Endothelial cell of umbilical vein (primary cell): ENCODE data around the gene MRC2.

Source experiments
- CTCF ChIP-seq, 2 donors: IDR thresholded peaks; 1 replicate in 1 of 2; 2 replicates in 1 of 2; pipeline ENCODE4 v1.5.1; 2011; ENCODE audit warnings: low read length in 2 of 2, mild to moderate bottlenecking in 2 of 2, moderate library complexity in 2 of 2, control low read depth in 1 of 2, inconsistent platforms in 1 of 2, low read depth in 1 of 2; ENCODE audit not compliant: insufficient read depth in 1 of 2; ENCODE audit errors: extremely low read depth in 1 of 2
- EZH2 ChIP-seq: IDR thresholded peaks from 2 replicates; pipeline ENCODE4 v1.6.1; 2012; ENCODE audit warnings: borderline replicate concordance, low read depth, mild to moderate bottlenecking, moderate library complexity, low read length, inconsistent platforms; ENCODE audit not compliant: severe bottlenecking
- FOS ChIP-seq: IDR thresholded peaks from 2 replicates; pipeline ENCODE4 v1.6.1; 2011; ENCODE audit warnings: mild to moderate bottlenecking, low read length, moderate library complexity, borderline replicate concordance; ENCODE audit not compliant: insufficient read depth
- GATA2 ChIP-seq: IDR thresholded peaks from 2 replicates; pipeline ENCODE4 v1.7.0; 2011; ENCODE audit warnings: low read depth, mild to moderate bottlenecking, moderate library complexity, mixed read lengths, low read length; ENCODE audit not compliant: insufficient read length, insufficient read depth
- JUN ChIP-seq: IDR thresholded peaks from 2 replicates; pipeline ENCODE4 v1.6.1; 2011; ENCODE audit warnings: borderline replicate concordance, low read depth; ENCODE audit not compliant: insufficient read length, insufficient read depth
- MAX ChIP-seq: IDR thresholded peaks from 2 replicates; pipeline ENCODE4 v1.6.1; 2011; ENCODE audit not compliant: insufficient read depth, insufficient read length
- MYC ChIP-seq: IDR thresholded peaks from one replicate; pipeline ENCODE4 v1.6.1; 2011; ENCODE audit warnings: mild to moderate bottlenecking, low read depth, low read length
- POLR2A ChIP-seq: IDR thresholded peaks from 2 replicates; pipeline ENCODE4 v1.6.1; 2012; ENCODE audit warnings: low read depth, mild to moderate bottlenecking, control low read depth, low read length
- POLR2AphosphoS5 ChIP-seq: IDR thresholded peaks from 2 replicates; pipeline ENCODE4 v1.6.1; 2012; ENCODE audit warnings: low read depth, mild to moderate bottlenecking, control low read depth, low read length, moderate library complexity; ENCODE audit not compliant: insufficient read depth

- no peak for TF ChIP-seq POLR2A
- no peak for TF ChIP-seq CTCF (IDR thresholded peaks at IDR 0.05; ENCODE audit: extremely low read depth in 1 of 2, insufficient read depth in 1 of 2, low read depth in 1 of 2, low read length in 2 of 2)
- TF ChIP-seq MAX = no peak
- no peak for TF ChIP-seq POLR2AphosphoS5
- no peak for TF ChIP-seq FOS
- TF ChIP-seq GATA2 = no peak
- no peak for TF ChIP-seq MYC
- TF ChIP-seq EZH2 = no peak
- TF ChIP-seq JUN = no peak
Measured at GRCh38 chr17:62653826-62654761, 26.6 kb downstream of the MRC2 start.
